ENCODE results near the gene AGAP3. TPM values are rescaled to one million over a fixed set of nuclear protein-coding genes. Genes with fewer than 3 reads are reported as not detected.

AGAP3 gene
- total and polyA plus RNA-seq, 4 donors = 75.9 to 194 (median 110) TPM

GRCh38 chr7:151081170-151082101 is 4.8 kb upstream of the AGAP3 start:
- ATAC-seq (ENCODE audit: insufficient read depth, low FRiP score) = no peak
- WGBS, 2 donors = 41 to 59% methylated on average over 57 to 64 of the region's 64 CpGs

DNA sequence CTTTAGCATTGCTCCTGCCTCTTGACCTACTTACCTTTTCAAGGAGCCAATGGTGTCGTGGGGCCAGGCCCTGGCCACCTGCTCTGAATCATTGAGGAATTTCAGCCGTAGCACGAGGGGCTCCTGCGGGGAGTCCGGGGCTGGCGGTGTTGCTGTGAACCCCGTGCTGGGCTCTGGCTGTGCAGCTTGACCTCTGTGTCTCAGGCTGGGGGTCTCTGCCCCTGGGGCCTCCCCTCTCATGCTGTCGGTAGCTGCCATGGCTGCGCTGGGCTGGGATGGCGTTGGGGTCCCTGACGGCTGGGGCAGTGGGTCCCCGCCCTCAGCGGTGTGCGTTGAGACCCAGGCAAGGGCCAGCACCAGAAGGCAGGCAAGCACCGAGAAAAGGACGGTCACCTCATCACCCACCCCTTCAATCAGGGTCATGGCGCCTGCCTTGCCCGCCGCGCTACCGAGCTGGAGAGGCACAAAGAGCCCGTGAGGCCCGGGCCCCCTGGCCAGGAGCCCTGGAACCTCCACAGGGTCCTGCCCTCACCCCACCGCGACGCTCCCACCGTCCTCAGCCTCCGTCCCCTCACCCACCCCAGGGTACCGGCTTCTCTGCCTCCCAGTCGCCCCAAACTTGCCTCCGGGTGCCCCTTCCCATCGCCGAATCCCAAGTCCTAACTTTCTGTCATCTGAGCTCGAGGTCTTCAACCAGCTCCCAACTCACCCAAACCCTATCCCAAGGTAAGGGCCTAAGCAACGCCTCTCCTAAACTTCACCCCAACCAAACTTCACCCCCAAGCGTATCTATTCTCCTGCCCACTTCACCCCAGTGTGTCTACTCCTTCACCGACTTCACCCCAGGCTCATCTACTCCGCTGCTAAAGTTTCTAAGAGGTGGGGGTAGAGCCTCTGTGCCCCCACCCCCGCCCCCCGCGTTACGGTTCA is 3.9 kb upstream of the AGAP3 start:
- ATAC-seq (ENCODE audit: insufficient read depth, low FRiP score) = no peak
- Histone ChIP-seq H3K4me1 (ENCODE audit: control insufficient read depth in 5 of 5, insufficient read depth in 5 of 5, low read length in 5 of 5) (peaks cover 13 to 54% (median 33%) of the 10 kb centered on the region in 5 donors), H3K36me3 (ENCODE audit: control insufficient read depth in 4 of 4, insufficient read depth in 4 of 4, low read length in 4 of 4) (peaks cover 0 to 5% (median 1%) of the 10 kb centered on the region in 4 donors), H3K4me3 (peak overlapping the region; percentile 70), H3K9ac (ENCODE audit: insufficient read depth in 1 of 2, low read length in 2 of 2) (peak overlapping the region in 1 of 2 donors; percentile 36), H3K9me3 (ENCODE audit: control insufficient read depth in 4 of 4, insufficient read depth in 3 of 4, low read length in 3 of 4) (no peaks in the 10 kb centered on the region), H3K27ac (ENCODE audit: low read depth in 1 of 2, low read length in 1 of 2) (peak overlapping the region; percentile 58 to 86), H3K27me3 (ENCODE audit: control insufficient read depth in 3 of 3, insufficient read depth in 3 of 3, low read length in 2 of 3) (no peaks in the 10 kb centered on the region)
- no peak for DNase-seq
- WGBS, 2 donors = 56 to 64% methylated on average over 42 of the region's 42 CpGs
- TF ChIP-seq, protein P1, sequence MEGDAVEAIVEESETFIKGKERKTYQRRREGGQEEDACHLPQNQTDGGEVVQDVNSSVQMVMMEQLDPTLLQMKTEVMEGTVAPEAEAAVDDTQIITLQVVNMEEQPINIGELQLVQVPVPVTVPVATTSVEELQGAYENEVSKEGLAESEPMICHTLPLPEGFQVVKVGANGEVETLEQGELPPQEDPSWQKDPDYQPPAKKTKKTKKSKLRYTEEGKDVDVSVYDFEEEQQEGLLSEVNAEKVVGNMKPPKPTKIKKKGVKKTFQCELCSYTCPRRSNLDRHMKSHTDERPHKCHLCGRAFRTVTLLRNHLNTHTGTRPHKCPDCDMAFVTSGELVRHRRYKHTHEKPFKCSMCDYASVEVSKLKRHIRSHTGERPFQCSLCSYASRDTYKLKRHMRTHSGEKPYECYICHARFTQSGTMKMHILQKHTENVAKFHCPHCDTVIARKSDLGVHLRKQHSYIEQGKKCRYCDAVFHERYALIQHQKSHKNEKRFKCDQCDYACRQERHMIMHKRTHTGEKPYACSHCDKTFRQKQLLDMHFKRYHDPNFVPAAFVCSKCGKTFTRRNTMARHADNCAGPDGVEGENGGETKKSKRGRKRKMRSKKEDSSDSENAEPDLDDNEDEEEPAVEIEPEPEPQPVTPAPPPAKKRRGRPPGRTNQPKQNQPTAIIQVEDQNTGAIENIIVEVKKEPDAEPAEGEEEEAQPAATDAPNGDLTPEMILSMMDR (IDR thresholded peaks at IDR 0.05; ENCODE audit: control extremely low read depth, extremely low read depth) = no peak

More at GRCh38 chr7:151081170-151082101, 4.8 kb upstream of the AGAP3 start:
- peak in 1 of 3 donors; percentile 12 for DNase-seq
- Histone ChIP-seq H3K9me3 (ENCODE audit: control insufficient read depth in 4 of 4, insufficient read depth in 3 of 4, low read length in 3 of 4) (no peaks in the 10 kb centered on the region), H3K4me1 (ENCODE audit: control insufficient read depth in 5 of 5, insufficient read depth in 5 of 5, low read length in 5 of 5) (peaks cover 13 to 54% (median 33%) of the 10 kb centered on the region in 5 donors), H3K27me3 (ENCODE audit: control insufficient read depth in 3 of 3, insufficient read depth in 3 of 3, low read length in 2 of 3) (no peaks in the 10 kb centered on the region), H3K27ac (ENCODE audit: low read depth in 1 of 2, low read length in 1 of 2) (peak overlapping the region; percentile 86), H3K9ac (ENCODE audit: insufficient read depth in 1 of 2, low read length in 2 of 2) (no peak overlapping the region), H3K36me3 (ENCODE audit: control insufficient read depth in 4 of 4, insufficient read depth in 4 of 4, low read length in 4 of 4) (peaks cover 0 to 9% (median 4%) of the 10 kb centered on the region in 4 donors), H3K4me3 (peak overlapping the region; percentile 27)
- TF ChIP-seq, protein P1 (IDR thresholded peaks at IDR 0.05; ENCODE audit: control extremely low read depth, extremely low read depth) = no peak

DNA sequence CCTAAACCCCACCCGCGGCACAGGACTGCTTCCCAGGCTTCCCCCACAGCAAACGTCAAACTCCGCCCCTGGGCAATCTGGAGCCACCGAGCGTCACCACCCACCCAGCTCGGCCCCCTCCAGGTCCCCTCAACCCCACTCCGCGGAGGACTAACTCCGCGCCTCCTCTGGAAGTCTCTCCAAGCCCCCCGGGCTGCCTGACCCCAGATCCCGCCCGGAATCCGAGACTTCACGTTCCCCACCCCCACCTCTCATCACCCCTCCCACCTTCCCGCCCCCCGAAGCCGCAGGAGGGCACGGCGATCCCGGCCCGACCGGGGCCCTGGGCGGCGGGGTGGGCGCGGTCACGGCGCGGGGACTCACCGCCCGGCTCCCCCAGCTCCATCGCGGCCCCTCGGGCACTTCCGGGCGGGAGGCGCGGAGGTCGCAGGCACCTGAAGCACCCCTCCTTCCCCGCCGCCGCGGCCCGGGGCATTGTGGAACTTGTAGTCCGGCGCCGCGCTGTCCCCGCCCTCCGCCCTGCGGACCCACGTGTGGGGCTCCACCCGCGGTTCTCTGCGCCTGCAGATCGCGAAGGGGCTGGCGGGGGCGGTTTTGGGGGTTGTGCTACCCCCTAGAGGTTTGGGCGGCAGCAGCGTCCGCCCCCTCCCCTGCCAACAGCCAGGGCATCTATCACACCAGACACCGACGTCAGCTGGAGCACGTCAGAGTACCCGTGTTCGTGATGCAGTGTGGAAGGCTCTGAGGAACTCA is 3.0 kb upstream of the AGAP3 start, which contains the start of gene TMUB1:
Gene TMUB1, minus strand, starts transcription at position 423 of the 753 bp plus-strand sequence. CDS start 930 bp downstream, outside the sequence.
- peak; percentile 56 for ATAC-seq (ENCODE audit: insufficient read depth, low FRiP score)

More for the DNA sequence above, 3.0 kb upstream of the AGAP3 start, which contains the start of gene TMUB1:
- TF ChIP-seq, protein P1 (IDR thresholded peaks at IDR 0.05; ENCODE audit: control extremely low read depth, extremely low read depth) = no peak
- H3K9ac ChIP-seq (ENCODE audit: insufficient read depth in 1 of 2, low read length in 2 of 2) = peak within 1 kb of the TSS in 1 of 2 donors; percentile 36
- peak; percentile 56 to 74 (median 67) for DNase-seq
- 1% methylated on average over 54 to 69 of the region's 69 CpGs for WGBS, 2 donors
- H3K27ac ChIP-seq (ENCODE audit: low read depth in 1 of 2, low read length in 1 of 2) = peak within 1 kb of the TSS; percentile 58 to 75
- H3K4me3 ChIP-seq = peak within 1 kb of the TSS; percentile 70
- H3K27me3 ChIP-seq (ENCODE audit: control insufficient read depth in 3 of 3, insufficient read depth in 3 of 3, low read length in 2 of 3) = no peaks in the 10 kb centered on the region
- no peaks in the 10 kb centered on the region for H3K9me3 ChIP-seq (ENCODE audit: control insufficient read depth in 4 of 4, insufficient read depth in 3 of 4, low read length in 3 of 4)
- H3K36me3 ChIP-seq (ENCODE audit: control insufficient read depth in 4 of 4, insufficient read depth in 4 of 4, low read length in 4 of 4) = peaks cover 0 to 4% (median under 1%) of the 10 kb centered on the region in 4 donors
- H3K4me1 ChIP-seq (ENCODE audit: control insufficient read depth in 5 of 5, insufficient read depth in 5 of 5, low read length in 5 of 5) = peaks cover 13 to 59% (median 38%) of the 10 kb centered on the region in 5 donors
